Tibial nerve (tissue), 4 donors: ENCODE data around the gene SP100. TPM values are rescaled to one million over a fixed set of nuclear protein-coding genes. Genes with fewer than 3 reads are reported as not detected.
A peak's percentile ranks its signal among the peaks of the same experiment; 100 is the strongest.

Experiments used
- DNase-seq, 2 donors: peaks; one replicate each; pipeline ENCODE4 v3.0.0-alpha.2; 2019; ENCODE audit warnings: low spot score in 2 of 2
- H3K27ac ChIP-seq, 4 donors: fragments of 200-600 bp; sonication (generic) in 3 of 4; one replicate each; pipeline ENCODE4 v1.5.1; 2017 to 2019; ENCODE audit warnings: mild to moderate bottlenecking in 1 of 4
- H3K27me3 ChIP-seq, 2 donors: fragments of 200-600 bp; sonication (generic) in 1 of 2; one replicate each; pipeline versions ENCODE4 v1.5.1 to v1.6.0; 2017 to 2019
- H3K36me3 ChIP-seq, 3 donors: fragments of 200-600 bp; sonication (generic); one replicate each; pipeline ENCODE4 v1.5.1; 2018 to 2019
- H3K4me1 ChIP-seq, 4 donors: fragments of 200-600 bp; sonication (generic) in 3 of 4; one replicate each; pipeline ENCODE4 v1.5.1; 2017 to 2019
- H3K4me3 ChIP-seq, 4 donors: fragments of 200-600 bp; sonication (generic) in 3 of 4; one replicate each; pipeline ENCODE4 v1.5.1; 2017 to 2019; ENCODE audit warnings: mild to moderate bottlenecking in 1 of 4, moderate library complexity in 1 of 4
- H3K9me3 ChIP-seq, 4 donors: fragments of 200-600 bp; sonication (generic) in 3 of 4; one replicate each; pipeline ENCODE4 v1.5.1; 2017 to 2019
- EP300 ChIP-seq, 2 donors: sonication (generic); formaldehyde crosslinking; IDR thresholded peaks; one replicate each; pipeline ENCODE4 v1.6.1; 2017; ENCODE audit warnings: antibody characterized with exemption in 2 of 2, mild to moderate bottlenecking in 1 of 2
- POLR2A ChIP-seq, 2 donors: fragments of 450-650 bp; IDR thresholded peaks; one replicate each; pipeline ENCODE4 v1.6.1; 2017; ENCODE audit warnings: antibody characterized with exemption in 2 of 2, mild to moderate bottlenecking in 2 of 2, moderate library complexity in 2 of 2
- WGBS, 2 donors: methylation state at CpG; one replicate each; pipeline ENCODE4 v1.1.5; 2018; 5-methylcytosine and 5-hydroxymethylcytosine counted together
- total RNA-seq, 4 donors: library from RNA; depleted of rRNA; stranded (reverse); fragments of >200 nt; gene quantifications; one replicate each; pipeline ENCODE4 v1.1.0, GENCODE V29; 2016
- TF ChIP-seq, protein P1 (sequence below), 5 experiments: fragments of 200-600 bp in 3 of 5; fragments of 450-650 bp in 2 of 5; sonication (generic) in 3 of 5; IDR thresholded peaks; one replicate each; pipeline ENCODE4 v1.5.1; 2016 to 2019; ENCODE audit warnings: antibody characterized with exemption in 5 of 5, mild to moderate bottlenecking in 3 of 5, moderate library complexity in 2 of 5

The SP100 gene
- total RNA-seq, 4 donors from 2014 or later = 84.1 to 126 (median 108) TPM

DNA sequence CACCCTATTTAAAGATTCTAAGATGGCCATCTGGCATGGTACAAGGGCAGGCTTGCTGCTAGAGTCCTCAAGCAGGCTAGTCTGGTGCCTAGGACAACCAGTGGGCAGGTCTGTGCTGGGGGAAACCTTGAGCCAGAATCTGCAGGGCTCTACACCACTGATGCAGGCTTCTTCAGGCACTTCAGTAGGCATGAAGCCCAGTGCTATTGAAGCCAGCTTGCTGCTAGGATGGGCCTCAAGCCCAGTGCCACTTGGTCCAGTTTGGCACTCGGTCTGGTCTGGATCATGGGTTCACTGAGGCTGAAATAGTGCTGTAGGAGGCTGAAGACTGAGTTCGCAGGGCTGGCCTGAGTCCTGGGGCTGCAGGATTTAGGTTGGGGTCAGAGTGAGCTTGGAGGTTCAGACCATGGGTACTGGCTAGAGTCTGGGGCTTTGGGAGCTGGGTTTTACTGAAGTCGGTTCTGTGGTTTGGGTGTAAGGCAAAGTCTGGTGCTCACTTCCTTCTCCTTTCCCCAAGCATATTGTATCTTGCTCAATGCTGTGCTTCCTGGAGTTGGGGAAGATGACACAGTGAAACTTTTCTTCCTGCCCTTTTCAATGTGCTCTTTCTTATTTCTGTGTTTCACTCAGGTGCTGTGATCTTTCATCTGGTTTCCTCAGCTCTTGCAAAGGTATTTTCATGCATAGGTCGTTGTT lies 41.2 kb downstream of the SP100 start:
- Histone ChIP-seq H3K9me3 (peaks cover 0 to 12% (median 0%) of the 10 kb centered on the region in 4 donors), H3K36me3 (peaks cover 0 to 89% (median 4%) of the 10 kb centered on the region in 3 donors), H3K4me3 (no peak overlapping the region), H3K27ac (peak overlapping the region in 2 of 4 donors; percentile 3 to 13), H3K4me1 (peaks cover 0 to 5% (median 0%) of the 10 kb centered on the region in 4 donors), H3K27me3 (no peaks in the 10 kb centered on the region)
- DNase-seq = no peak
- WGBS, 2 donors = 72% methylated on average over 4 of the region's 4 CpGs
- TF ChIP-seq, protein P1, sequence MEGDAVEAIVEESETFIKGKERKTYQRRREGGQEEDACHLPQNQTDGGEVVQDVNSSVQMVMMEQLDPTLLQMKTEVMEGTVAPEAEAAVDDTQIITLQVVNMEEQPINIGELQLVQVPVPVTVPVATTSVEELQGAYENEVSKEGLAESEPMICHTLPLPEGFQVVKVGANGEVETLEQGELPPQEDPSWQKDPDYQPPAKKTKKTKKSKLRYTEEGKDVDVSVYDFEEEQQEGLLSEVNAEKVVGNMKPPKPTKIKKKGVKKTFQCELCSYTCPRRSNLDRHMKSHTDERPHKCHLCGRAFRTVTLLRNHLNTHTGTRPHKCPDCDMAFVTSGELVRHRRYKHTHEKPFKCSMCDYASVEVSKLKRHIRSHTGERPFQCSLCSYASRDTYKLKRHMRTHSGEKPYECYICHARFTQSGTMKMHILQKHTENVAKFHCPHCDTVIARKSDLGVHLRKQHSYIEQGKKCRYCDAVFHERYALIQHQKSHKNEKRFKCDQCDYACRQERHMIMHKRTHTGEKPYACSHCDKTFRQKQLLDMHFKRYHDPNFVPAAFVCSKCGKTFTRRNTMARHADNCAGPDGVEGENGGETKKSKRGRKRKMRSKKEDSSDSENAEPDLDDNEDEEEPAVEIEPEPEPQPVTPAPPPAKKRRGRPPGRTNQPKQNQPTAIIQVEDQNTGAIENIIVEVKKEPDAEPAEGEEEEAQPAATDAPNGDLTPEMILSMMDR (IDR thresholded peaks at IDR 0.05) = no peak
- TF ChIP-seq EP300 (IDR thresholded peaks at IDR 0.05) = peak in 1 of 2 donors; percentile 71

DNA sequence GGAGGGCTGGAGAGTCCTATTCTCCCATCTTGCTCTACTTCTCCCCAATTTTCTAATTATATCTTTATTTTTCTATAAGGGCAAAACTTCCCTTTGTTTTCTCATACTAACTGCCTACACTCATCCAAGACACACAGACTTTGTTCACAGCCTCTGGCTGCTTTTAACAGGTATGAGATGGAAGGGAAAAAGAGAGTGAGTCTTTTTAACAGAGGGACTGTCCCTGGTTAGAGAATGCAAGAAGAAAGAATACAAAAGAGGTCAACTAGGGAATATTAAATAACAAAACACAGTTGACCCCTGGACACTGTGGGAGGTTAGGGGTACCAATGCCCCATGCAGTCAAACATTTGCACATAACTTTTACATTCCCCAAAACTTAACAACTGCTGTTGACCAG lies 41.8 kb downstream of the SP100 start:
- no peak for DNase-seq
- TF ChIP-seq, protein P1 (IDR thresholded peaks at IDR 0.05) = no peak
- no peak for TF ChIP-seq POLR2A (IDR thresholded peaks at IDR 0.05)
- TF ChIP-seq EP300 (IDR thresholded peaks at IDR 0.05) = no peak
- peaks cover 0 to 5% (median 0%) of the 10 kb centered on the region in 4 donors for H3K4me1 ChIP-seq
- H3K27ac ChIP-seq = no peak overlapping the region
- no peak overlapping the region for H3K4me3 ChIP-seq
- peaks cover 0 to 91% (median 4%) of the 10 kb centered on the region in 3 donors for H3K36me3 ChIP-seq
- H3K9me3 ChIP-seq = peaks cover 0 to 12% (median 0%) of the 10 kb centered on the region in 4 donors
- no peaks in the 10 kb centered on the region for H3K27me3 ChIP-seq

DNA sequence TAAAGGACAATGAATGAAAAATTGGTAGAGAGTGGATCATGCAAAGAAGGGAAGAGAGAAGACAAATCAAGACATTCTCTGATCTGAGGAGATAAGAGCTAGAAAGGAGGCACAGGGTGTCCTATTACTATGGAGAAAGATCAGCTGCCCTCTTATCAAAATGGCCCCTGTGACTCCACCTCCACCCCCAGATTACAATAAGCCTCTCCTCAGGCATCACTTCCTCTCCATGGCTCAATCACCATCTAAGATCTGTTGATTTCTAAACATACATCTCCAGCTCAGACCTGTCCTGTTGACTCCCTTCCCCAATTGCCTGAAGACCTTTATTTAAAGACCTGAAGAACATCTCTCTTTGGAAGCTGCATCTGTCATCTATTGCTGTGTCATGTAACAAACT lies 43.2 kb downstream of the SP100 start:
- peaks cover 0 to 12% (median 0%) of the 10 kb centered on the region in 4 donors for H3K9me3 ChIP-seq
- DNase-seq = no peak
- peaks cover 0 to 5% (median 0%) of the 10 kb centered on the region in 4 donors for H3K4me1 ChIP-seq
- H3K27me3 ChIP-seq = no peaks in the 10 kb centered on the region
- no peak overlapping the region for H3K4me3 ChIP-seq
- H3K36me3 ChIP-seq = peaks cover 0 to 94% (median 4%) of the 10 kb centered on the region in 3 donors
- TF ChIP-seq EP300 (IDR thresholded peaks at IDR 0.05) (no peak), POLR2A (IDR thresholded peaks at IDR 0.05) (no peak)
- TF ChIP-seq, protein P1 (IDR thresholded peaks at IDR 0.05) = no peak
- no peak overlapping the region for H3K27ac ChIP-seq

DNA sequence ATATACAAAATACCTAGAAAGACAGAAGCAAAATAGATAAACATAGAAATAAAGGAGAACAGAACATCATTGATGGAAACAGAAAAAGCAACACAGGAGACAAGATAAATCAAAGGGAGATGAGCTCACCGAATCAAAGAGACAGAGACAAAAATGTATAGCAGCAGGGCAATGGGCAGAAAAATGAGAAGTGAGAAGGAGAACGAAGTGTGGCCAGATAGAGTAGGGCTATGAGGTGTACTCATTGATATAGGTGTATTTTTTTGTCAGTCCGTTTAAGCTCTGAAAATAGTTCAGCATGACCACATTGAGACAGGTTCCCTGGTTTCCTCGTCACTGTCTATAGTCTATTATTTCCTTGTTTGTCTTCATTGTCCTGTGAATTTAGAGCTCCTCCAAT lies 55.1 kb downstream of the SP100 start:
- peaks cover 0 to 17% (median 5%) of the 10 kb centered on the region in 4 donors for H3K9me3 ChIP-seq
- H3K36me3 ChIP-seq = peaks cover 6 to 97% (median 12%) of the 10 kb centered on the region in 3 donors
- H3K4me3 ChIP-seq = no peak overlapping the region
- TF ChIP-seq POLR2A (IDR thresholded peaks at IDR 0.05) (no peak), EP300 (IDR thresholded peaks at IDR 0.05) (no peak)
- TF ChIP-seq, protein P1 (IDR thresholded peaks at IDR 0.05) = no peak
- H3K4me1 ChIP-seq = no peaks in the 10 kb centered on the region
- no peak overlapping the region for H3K27ac ChIP-seq
- no peak for DNase-seq
- WGBS, 2 donors = 71 to 80% methylated on average over 4 of the region's 4 CpGs
- no peaks in the 10 kb centered on the region for H3K27me3 ChIP-seq

DNA sequence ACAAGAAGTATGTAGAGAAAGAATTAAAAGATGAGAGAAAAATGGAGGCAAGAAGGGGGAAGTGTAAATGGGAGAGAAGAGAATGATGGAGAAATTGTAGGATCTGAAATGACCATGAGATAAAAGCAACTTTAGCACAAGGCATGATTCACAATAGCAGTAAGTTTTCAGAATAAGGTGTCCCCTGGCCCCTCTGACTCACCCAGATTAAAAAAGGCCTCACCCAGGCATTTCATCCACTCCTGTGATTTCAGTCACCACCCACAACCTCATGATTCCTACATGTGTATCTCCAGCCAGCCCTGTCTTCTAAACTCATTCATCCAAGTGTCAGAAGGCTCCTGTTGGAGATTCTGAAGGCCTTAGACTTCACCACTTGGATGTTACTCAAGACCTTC lies 56.6 kb downstream of the SP100 start:
- peaks cover 0 to 18% (median 5%) of the 10 kb centered on the region in 4 donors for H3K9me3 ChIP-seq
- peaks cover 0 to 97% (median 6%) of the 10 kb centered on the region in 3 donors for H3K36me3 ChIP-seq
- TF ChIP-seq, protein P1 (IDR thresholded peaks at IDR 0.05) = no peak
- TF ChIP-seq EP300 (IDR thresholded peaks at IDR 0.05) (no peak), POLR2A (IDR thresholded peaks at IDR 0.05) (no peak)
- peak overlapping the region in 1 of 4 donors; percentile 9 for H3K27ac ChIP-seq
- H3K4me3 ChIP-seq = no peak overlapping the region
- H3K27me3 ChIP-seq = no peaks in the 10 kb centered on the region
- no peak for DNase-seq
- no peaks in the 10 kb centered on the region for H3K4me1 ChIP-seq
